Trophoblast cell (in vitro differentiated cells and primary cell): ENCODE measurements around the gene MRPL41.
"Not testable (repeated sequence)": the region's sequence is repeated elsewhere in the genome, so short reads cannot be mapped to it uniquely, and the experiment has no call there.

Source experiments
- DNase-seq, 2 donors: peaks; one replicate each; pipeline ENCODE4 v3.0.0-alpha.2; 2016
- H2AFZ ChIP-seq: 2 replicates; pipeline ENCODE4 v1.6.1; 2013; ENCODE audit warnings: low read length, moderate library complexity, mild to moderate bottlenecking; ENCODE audit not compliant: insufficient read depth, poor library complexity
- H2AK5ac ChIP-seq: 2 replicates; pipeline ENCODE4 v1.6.1; 2013; ENCODE audit warnings: mild to moderate bottlenecking, low read length
- H2BK120ac ChIP-seq: 2 replicates; pipeline ENCODE4 v1.6.1; 2013; ENCODE audit warnings: low read length, mild to moderate bottlenecking, moderate library complexity; ENCODE audit not compliant: insufficient read depth, poor library complexity
- H2BK12ac ChIP-seq: 2 replicates; pipeline ENCODE4 v1.6.1; 2013; ENCODE audit warnings: mild to moderate bottlenecking, low read length, moderate library complexity
- H2BK5ac ChIP-seq: 2 replicates; pipeline ENCODE4 v1.6.1; 2013; ENCODE audit warnings: low read length, low read depth, moderate library complexity, mild to moderate bottlenecking; ENCODE audit not compliant: poor library complexity
- H3K14ac ChIP-seq: 2 replicates; pipeline ENCODE4 v1.6.1; 2013; ENCODE audit warnings: mild to moderate bottlenecking, low read length
- H3K18ac ChIP-seq: 2 replicates; pipeline ENCODE4 v1.6.1; 2013; ENCODE audit warnings: mild to moderate bottlenecking, low read length
- H3K23ac ChIP-seq: 2 replicates; pipeline ENCODE4 v1.6.1; 2013; ENCODE audit warnings: low read length
- H3K27ac ChIP-seq: 2 replicates; pipeline ENCODE4 v1.5.1; 2013; ENCODE audit warnings: low read depth, mild to moderate bottlenecking, inconsistent platforms, low read length, moderate library complexity
- H3K27me3 ChIP-seq: 2 replicates; pipeline ENCODE4 v1.6.1; 2013; ENCODE audit warnings: inconsistent platforms, mild to moderate bottlenecking, low read length, moderate library complexity; ENCODE audit not compliant: insufficient read depth
- H3K36me3 ChIP-seq, 2 experiments: 1 replicate in 1 of 2; 2 replicates in 1 of 2; pipeline ENCODE4 v1.6.1; 2013; ENCODE audit warnings: low read length in 2 of 2, mild to moderate bottlenecking in 2 of 2, moderate library complexity in 1 of 2; ENCODE audit not compliant: insufficient read depth in 2 of 2, control insufficient read depth in 1 of 2
- H3K4ac ChIP-seq: 2 replicates; pipeline ENCODE4 v1.6.1; 2013; ENCODE audit warnings: low read depth, mild to moderate bottlenecking, low read length, moderate library complexity
- H3K4me1 ChIP-seq, 2 experiments: 1 replicate in 1 of 2; 2 replicates in 1 of 2; pipeline ENCODE4 v1.6.1; 2013; ENCODE audit warnings: low read length in 2 of 2, mild to moderate bottlenecking in 2 of 2, moderate library complexity in 1 of 2; ENCODE audit not compliant: insufficient read depth in 2 of 2, control insufficient read depth in 1 of 2
- H3K4me2 ChIP-seq: 2 replicates; pipeline ENCODE4 v1.6.1; 2013; ENCODE audit warnings: inconsistent platforms, mild to moderate bottlenecking, low read length, moderate library complexity
- H3K4me3 ChIP-seq: 2 replicates; pipeline ENCODE4 v1.5.1; 2013; ENCODE audit warnings: mild to moderate bottlenecking, low read depth, low read length, inconsistent platforms
- H3K79me1 ChIP-seq: one replicate; pipeline ENCODE4 v1.6.1; 2013; ENCODE audit warnings: low read length
- H3K79me2 ChIP-seq: 2 replicates; pipeline ENCODE4 v1.6.1; 2013; ENCODE audit warnings: low read length, mild to moderate bottlenecking; ENCODE audit not compliant: control insufficient read depth, insufficient read depth, poor library complexity
- H3K9ac ChIP-seq: 2 replicates; pipeline ENCODE4 v1.6.1; 2013; ENCODE audit warnings: mild to moderate bottlenecking, low read length
- H3K9me3 ChIP-seq: 2 replicates; pipeline ENCODE4 v1.6.1; 2013; ENCODE audit warnings: low read depth, mild to moderate bottlenecking, control low read depth, inconsistent platforms, low read length; ENCODE audit not compliant: insufficient read depth
- H4K12ac ChIP-seq: 2 replicates; pipeline ENCODE4 v1.6.1; 2013; ENCODE audit warnings: low read depth, mild to moderate bottlenecking, low read length, moderate library complexity
- H4K8ac ChIP-seq: 2 replicates; pipeline ENCODE4 v1.6.1; 2013; ENCODE audit warnings: low read depth, mild to moderate bottlenecking, low read length, moderate library complexity
- H4K91ac ChIP-seq: one replicate; pipeline ENCODE4 v1.6.1; 2013; ENCODE audit warnings: low read depth, mild to moderate bottlenecking, low read length, moderate library complexity
- WGBS: extraction: QIAGEN DNeasy Blood & Tissue Kit; methylation state at CpG from one replicate; pipeline ENCODE4 v1.1.7; 2013; ENCODE audit warnings: missing lambda C conversion rate; ENCODE audit not compliant: insufficient read length, insufficient coverage; ENCODE audit errors: extremely low coverage; 5-methylcytosine and 5-hydroxymethylcytosine counted together

MRPL41 gene

GRCh38 chr9:137506274-137506673, 45.4 kb upstream of the MRPL41 start:
- Histone ChIP-seq H2AFZ (no peak overlapping the region), H3K4me1 (no peaks in the 10 kb centered on the region), H3K36me3 (no peaks in the 10 kb centered on the region), H3K23ac (no peak overlapping the region), H3K9me3 (peaks cover 15% of the 10 kb centered on the region), H3K14ac (no peak overlapping the region), H2AK5ac (no peak overlapping the region), H3K79me1 (no peaks in the 10 kb centered on the region), H2BK120ac (no peak overlapping the region), H4K8ac (no peak overlapping the region), H3K9ac (no peak overlapping the region), H2BK12ac (no peak overlapping the region), H4K91ac (no peak overlapping the region), H3K4ac (no peak overlapping the region), H3K4me2 (no peak overlapping the region), H3K4me3 (no peak overlapping the region), H3K79me2 (no peaks in the 10 kb centered on the region), H4K12ac (no peak overlapping the region), H2BK5ac (no peak overlapping the region), H3K27me3 (no peaks in the 10 kb centered on the region), H3K18ac (no peak overlapping the region), H3K27ac (no peak overlapping the region)
- DNase-seq, result no peak
- WGBS, result no CpG with 5 or more reads among the region's 15 CpGs

DNA sequence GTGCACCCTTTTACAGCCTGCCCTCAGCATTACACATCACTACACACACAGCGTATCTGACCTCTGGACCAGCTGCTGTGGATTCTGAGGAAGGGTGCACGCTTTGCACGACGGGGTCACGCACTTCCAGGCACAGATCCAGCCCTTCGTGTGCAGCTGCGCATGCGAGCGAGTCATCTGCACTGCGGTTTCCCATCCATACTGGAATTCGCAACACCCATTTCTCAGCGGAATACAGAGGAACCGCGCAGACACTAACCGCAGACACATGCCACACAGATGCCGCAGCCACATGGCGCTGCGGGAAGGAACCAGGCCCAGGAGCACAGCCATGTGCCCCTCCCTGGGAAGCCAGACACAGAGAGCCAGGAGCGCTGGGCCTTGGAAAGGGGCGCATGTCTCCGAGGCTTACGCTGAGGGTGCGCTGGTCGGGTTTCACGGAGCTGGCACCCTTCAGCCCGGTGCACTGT, 44.9 kb upstream of the MRPL41 start:
- Histone ChIP-seq H3K18ac (no peak overlapping the region), H3K4me2 (no peak overlapping the region), H2AFZ (no peak overlapping the region), H3K9ac (no peak overlapping the region), H2BK120ac (no peak overlapping the region), H3K4me3 (no peak overlapping the region), H2BK5ac (no peak overlapping the region), H3K4me1 (no peaks in the 10 kb centered on the region), H2BK12ac (no peak overlapping the region), H4K8ac (no peak overlapping the region), H3K9me3 (peaks cover 16% of the 10 kb centered on the region), H3K36me3 (no peaks in the 10 kb centered on the region), H3K79me2 (no peaks in the 10 kb centered on the region), H2AK5ac (no peak overlapping the region), H4K12ac (no peak overlapping the region), H4K91ac (no peak overlapping the region), H3K14ac (no peak overlapping the region), H3K4ac (no peak overlapping the region), H3K79me1 (no peaks in the 10 kb centered on the region), H3K23ac (no peak overlapping the region), H3K27me3 (no peaks in the 10 kb centered on the region), H3K27ac (no peak overlapping the region)
- no peak for DNase-seq
- WGBS, result no CpG with 5 or more reads among the region's 26 CpGs

GRCh38 chr9:137509198-137509597, 42.5 kb upstream of the MRPL41 start:
- H2BK12ac ChIP-seq, result no peak overlapping the region
- H3K23ac ChIP-seq, result no peak overlapping the region
- no peak overlapping the region for H3K18ac ChIP-seq
- H2BK5ac ChIP-seq, result no peak overlapping the region
- H4K12ac ChIP-seq, result no peak overlapping the region
- H3K4me1 ChIP-seq, result no peaks in the 10 kb centered on the region
- no peak overlapping the region for H3K14ac ChIP-seq
- no peak overlapping the region for H2BK120ac ChIP-seq
- H3K4me2 ChIP-seq, result no peak overlapping the region
- H3K9me3 ChIP-seq, result peaks cover 19% of the 10 kb centered on the region
- H3K79me2 ChIP-seq, result no peaks in the 10 kb centered on the region
- no peak overlapping the region for H3K9ac ChIP-seq
- H4K91ac ChIP-seq, result no peak overlapping the region
- no peak overlapping the region for H4K8ac ChIP-seq
- H3K27me3 ChIP-seq, result no peaks in the 10 kb centered on the region
- no peak overlapping the region for H2AFZ ChIP-seq
- H3K4me3 ChIP-seq, result no peak overlapping the region
- no peak overlapping the region for H3K4ac ChIP-seq
- no peak overlapping the region for H3K27ac ChIP-seq
- no peaks in the 10 kb centered on the region for H3K36me3 ChIP-seq
- no peaks in the 10 kb centered on the region for H3K79me1 ChIP-seq
- no peak for DNase-seq
- no peak overlapping the region for H2AK5ac ChIP-seq
- WGBS, result 100% methylated on average over 3 of the region's 14 CpGs

GRCh38 chr9:137511126-137511525, 40.6 kb upstream of the MRPL41 start:
- not testable (repeated sequence) for H2BK5ac ChIP-seq, H3K79me1 ChIP-seq, H2BK120ac ChIP-seq, H3K9ac ChIP-seq, H3K18ac ChIP-seq, H2AFZ ChIP-seq, H2AK5ac ChIP-seq, H2BK12ac ChIP-seq, H4K91ac ChIP-seq, H4K12ac ChIP-seq, H3K79me2 ChIP-seq, DNase-seq, H3K27me3 ChIP-seq, H3K4me2 ChIP-seq, H3K23ac ChIP-seq, H3K4ac ChIP-seq, H3K27ac ChIP-seq, H3K4me3 ChIP-seq, H3K36me3 ChIP-seq, H3K14ac ChIP-seq, H4K8ac ChIP-seq, H3K4me1 ChIP-seq
- H3K9me3 ChIP-seq, result peaks cover 14% of the 10 kb centered on the region
- no CpG with 5 or more reads among the region's 22 CpGs for WGBS
